WI38 (cell line): ENCODE results near the gene NRG3.
"Not testable (repeated sequence)": the region's sequence is repeated elsewhere in the genome, so short reads cannot be mapped to it uniquely, and the experiment has no call there.

Experiments used
- H3K4me3 ChIP-seq: 2 replicates; pipeline ENCODE4 v1.5.1; 2011; ENCODE audit warnings: low read depth, mild to moderate bottlenecking, control low read depth, low read length
- TF ChIP-seq, protein P1 (sequence below): IDR thresholded peaks from 2 replicates; pipeline ENCODE4 v1.5.1; 2012; ENCODE audit warnings: low read depth, mild to moderate bottlenecking, control low read depth, low read length

Gene NRG3

DNA sequence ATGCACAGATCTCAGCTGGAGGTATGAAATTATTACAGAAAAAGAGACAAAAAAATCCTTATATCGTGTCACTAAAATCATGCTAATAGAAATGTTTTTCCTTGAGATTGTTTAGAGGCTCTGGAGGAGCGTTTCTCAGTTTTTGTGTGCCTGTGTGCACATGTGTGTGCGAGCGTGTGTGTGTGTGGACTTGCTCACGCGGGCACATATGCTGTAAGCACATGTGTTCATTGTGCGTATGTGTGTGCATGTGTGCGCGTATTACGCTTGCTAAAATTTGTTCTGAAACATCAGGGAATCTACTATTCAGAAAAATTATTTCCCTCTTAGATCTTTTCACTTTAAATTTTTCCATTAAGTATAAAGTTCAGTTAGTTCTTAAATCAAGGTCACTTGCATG is 1111.2 kb downstream of the NRG3 start:
- TF ChIP-seq, protein P1, sequence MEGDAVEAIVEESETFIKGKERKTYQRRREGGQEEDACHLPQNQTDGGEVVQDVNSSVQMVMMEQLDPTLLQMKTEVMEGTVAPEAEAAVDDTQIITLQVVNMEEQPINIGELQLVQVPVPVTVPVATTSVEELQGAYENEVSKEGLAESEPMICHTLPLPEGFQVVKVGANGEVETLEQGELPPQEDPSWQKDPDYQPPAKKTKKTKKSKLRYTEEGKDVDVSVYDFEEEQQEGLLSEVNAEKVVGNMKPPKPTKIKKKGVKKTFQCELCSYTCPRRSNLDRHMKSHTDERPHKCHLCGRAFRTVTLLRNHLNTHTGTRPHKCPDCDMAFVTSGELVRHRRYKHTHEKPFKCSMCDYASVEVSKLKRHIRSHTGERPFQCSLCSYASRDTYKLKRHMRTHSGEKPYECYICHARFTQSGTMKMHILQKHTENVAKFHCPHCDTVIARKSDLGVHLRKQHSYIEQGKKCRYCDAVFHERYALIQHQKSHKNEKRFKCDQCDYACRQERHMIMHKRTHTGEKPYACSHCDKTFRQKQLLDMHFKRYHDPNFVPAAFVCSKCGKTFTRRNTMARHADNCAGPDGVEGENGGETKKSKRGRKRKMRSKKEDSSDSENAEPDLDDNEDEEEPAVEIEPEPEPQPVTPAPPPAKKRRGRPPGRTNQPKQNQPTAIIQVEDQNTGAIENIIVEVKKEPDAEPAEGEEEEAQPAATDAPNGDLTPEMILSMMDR, result no peak
- H3K4me3 ChIP-seq, result no peak overlapping the region

DNA sequence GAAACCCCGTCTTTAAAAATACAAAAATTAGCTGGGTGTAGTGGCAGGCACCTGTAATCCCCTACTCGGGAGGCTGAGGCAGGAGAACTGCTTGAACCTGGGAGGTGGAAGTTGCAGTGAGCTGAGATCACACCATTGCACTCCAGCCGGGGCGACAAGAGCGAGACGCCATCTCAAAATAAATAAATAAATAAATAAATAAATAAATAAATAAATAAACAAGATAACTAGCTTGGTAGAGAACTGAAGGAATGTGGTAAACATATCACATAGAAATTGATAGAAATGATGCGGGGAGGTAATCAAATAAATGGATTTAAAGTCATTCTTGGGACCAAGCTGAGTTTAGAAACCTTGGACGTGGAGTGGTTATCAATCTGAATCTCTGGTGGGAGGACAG is 1131.5 kb downstream of the NRG3 start:
- not testable (repeated sequence) for H3K4me3 ChIP-seq

DNA sequence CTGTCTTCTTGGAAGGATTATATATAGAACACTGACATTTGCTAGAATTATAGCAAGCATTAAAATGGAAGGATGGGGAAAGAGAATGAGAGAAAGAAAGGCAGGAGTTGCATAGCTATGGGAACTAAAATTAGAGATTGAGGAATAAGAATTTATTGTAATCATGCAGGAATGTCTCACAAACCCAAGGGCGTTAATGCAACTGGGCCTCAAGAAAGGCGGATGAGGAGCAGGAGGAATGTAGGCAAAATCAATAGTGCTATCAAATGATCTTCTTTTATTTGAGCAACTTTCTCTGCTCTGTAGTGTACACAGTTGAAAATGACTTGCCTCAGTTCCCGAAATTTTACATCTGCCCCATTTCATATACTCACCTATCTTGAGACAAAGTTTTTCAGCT is 1132.5 kb downstream of the NRG3 start:
- TF ChIP-seq, protein P1, result no peak
- no peak overlapping the region for H3K4me3 ChIP-seq

DNA sequence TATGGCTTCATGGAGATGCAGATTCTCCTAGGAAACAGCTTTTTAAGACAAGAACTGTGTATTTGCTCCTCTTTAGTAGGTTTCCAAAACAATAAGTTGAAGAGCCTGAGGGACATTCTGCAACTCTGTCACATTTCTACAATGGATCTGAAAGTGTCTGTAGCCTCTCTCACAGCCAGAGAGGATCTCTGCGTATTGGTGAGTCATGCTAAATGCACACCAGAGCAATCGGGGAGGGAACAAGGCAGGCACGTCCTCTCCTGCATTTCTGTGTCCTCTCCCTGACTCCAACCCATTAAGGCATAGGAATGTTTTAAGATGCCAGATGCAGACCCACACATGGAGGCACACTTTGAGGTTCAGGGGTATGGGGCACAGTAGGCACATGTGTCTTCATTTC is 1137.9 kb downstream of the NRG3 start:
- H3K4me3 ChIP-seq, result no peak overlapping the region
- TF ChIP-seq, protein P1, result no peak

DNA sequence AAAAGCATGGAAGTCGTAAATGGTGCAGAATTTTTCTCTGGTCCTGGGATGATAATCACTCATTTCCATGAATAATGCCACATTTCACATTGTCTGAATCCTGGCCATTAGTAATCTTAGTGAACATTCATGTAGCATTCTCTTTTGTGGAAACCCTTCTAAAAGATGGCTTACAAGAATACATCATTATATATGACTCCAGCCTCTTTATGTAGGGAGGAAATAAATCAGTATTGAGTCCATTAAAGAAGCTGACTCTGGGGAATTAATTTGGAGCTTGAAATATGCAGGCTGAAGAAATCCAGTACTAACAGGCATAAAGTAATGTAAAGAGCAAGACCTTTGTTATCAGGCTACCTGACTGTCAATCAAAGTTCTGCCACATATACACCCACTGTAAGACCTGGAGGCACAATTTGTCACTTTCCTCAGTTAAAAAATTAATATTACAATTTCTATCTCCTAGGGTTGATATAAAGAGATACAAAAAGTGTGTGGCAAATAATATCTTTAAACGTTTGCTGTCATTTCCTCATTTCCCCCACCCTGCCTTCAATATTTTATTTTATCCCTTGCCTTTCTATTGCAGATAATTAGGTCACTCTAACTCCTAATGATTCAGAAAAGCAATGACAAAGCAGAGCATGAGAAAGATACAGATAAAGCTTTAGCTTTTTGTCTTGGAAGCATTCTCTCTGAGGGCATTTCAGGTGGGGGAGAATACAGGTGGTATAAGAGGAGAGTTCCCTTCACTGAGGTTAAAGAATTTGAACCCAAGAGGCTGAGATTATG is 1142.3 kb downstream of the NRG3 start:
- no peak overlapping the region for H3K4me3 ChIP-seq
- TF ChIP-seq, protein P1, result no peak

DNA sequence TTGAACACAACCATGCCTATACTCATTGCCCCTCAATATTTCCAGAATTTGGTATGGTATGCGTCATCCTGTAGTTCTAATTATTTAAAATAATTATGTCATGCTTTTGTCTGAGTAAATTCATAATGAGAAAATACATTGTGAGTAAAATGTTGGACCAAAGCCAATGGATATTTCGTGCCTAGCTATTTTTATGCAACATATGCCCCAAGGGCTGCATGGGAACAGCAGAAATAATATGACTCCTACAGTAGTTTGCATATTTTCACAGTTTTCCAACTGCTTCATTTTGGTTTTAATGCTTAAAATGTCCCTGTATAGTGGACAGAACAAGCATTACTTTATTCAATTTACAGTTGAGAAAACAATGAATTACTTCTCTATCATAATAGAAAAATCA is 1148.7 kb downstream of the NRG3 start:
- TF ChIP-seq, protein P1, result no peak
- H3K4me3 ChIP-seq, result no peak overlapping the region
